Measurements from ENCODE around the gene IGFN1.

Gene IGFN1

GRCh38 chr1:201241736-201242135, 51.1 kb downstream of the IGFN1 start:
- no peak for TF ChIP-seq CTCF (IDR thresholded peaks at IDR 0.05; ENCODE audit: low read length, missing control alignments)
- H3K4me3 ChIP-seq (replicated peaks; ENCODE audit: low read depth, low read length): no peak overlapping the region
- DNase-seq (ENCODE audit: low read depth): no peak

GRCh38 chr1:201245082-201245481, 54.5 kb downstream of the IGFN1 start:
- no peak for DNase-seq (ENCODE audit: low read depth)
- TF ChIP-seq CTCF (IDR thresholded peaks at IDR 0.05; ENCODE audit: low read length, missing control alignments): no peak
- H3K4me3 ChIP-seq (replicated peaks; ENCODE audit: low read depth, low read length): no peak overlapping the region

- TF ChIP-seq CTCF (IDR thresholded peaks at IDR 0.05; ENCODE audit: low read length, missing control alignments): no peak
Measured at GRCh38 chr1:201248721-201249559, 58.3 kb downstream of the IGFN1 start.

GRCh38 chr1:201250326-201251011, 59.8 kb downstream of the IGFN1 start:
- DNase-seq (ENCODE audit: low read depth): no peak
- no peak overlapping the region for H3K4me3 ChIP-seq (replicated peaks; ENCODE audit: low read depth, low read length)
- TF ChIP-seq CTCF (IDR thresholded peaks at IDR 0.05; ENCODE audit: low read length, missing control alignments): no peak

More at GRCh38 chr1:201248721-201249559, 58.3 kb downstream of the IGFN1 start:
- no peak overlapping the region for H3K4me3 ChIP-seq (replicated peaks; ENCODE audit: low read depth, low read length)
- DNase-seq (ENCODE audit: low read depth): no peak

GRCh38 chr1:201251411-201251810, 60.8 kb downstream of the IGFN1 start:
- no peak overlapping the region for H3K4me3 ChIP-seq (replicated peaks; ENCODE audit: low read depth, low read length)
- DNase-seq (ENCODE audit: low read depth): no peak
- no peak for TF ChIP-seq CTCF (IDR thresholded peaks at IDR 0.05; ENCODE audit: low read length, missing control alignments)

GRCh38 chr1:201251851-201252430, 61.3 kb downstream of the IGFN1 start:
- TF ChIP-seq CTCF (IDR thresholded peaks at IDR 0.05; ENCODE audit: low read length, missing control alignments): no peak

More at GRCh38 chr1:201251851-201252430, 61.3 kb downstream of the IGFN1 start:
- no peak for DNase-seq (ENCODE audit: low read depth)
- no peak overlapping the region for H3K4me3 ChIP-seq (replicated peaks; ENCODE audit: low read depth, low read length)
